C1 segment of cervical spinal cord (tissue), 14 donors: Measurements from ENCODE around the gene CFAP77.
A peak's percentile ranks its signal among the peaks of the same experiment; 100 is the strongest.

Experiments
- DNase-seq, 14 donors: peaks; one replicate each; lab custom pipeline; 2025; lab: John Stamatoyannopoulos, UW

The CFAP77 gene

DNA sequence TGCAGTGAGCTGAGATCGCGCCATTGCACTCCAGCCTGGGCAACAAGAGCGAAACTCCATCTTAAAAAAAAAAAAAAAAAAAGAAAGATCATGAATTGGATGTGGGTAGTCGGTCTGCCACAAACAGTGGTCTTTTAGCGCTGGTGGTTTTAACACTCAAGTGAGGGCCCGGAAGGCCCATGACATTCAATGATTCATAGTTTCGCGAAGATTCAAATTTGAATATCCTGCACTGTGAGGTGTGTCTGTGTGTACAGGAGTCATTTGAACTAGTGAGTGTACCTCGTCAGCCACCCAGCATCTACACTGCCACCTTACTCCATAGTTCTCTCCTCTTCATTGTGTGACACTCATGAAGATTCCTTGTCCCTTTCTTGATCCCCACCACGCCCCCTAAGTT is 41.3 kb downstream of the CFAP77 start:
- DNase-seq, result no peak

GRCh38 chr9:132456241-132456640 is 46.2 kb downstream of the CFAP77 start:
- DNase-seq, result no peak

GRCh38 chr9:132457504-132458236 is 47.7 kb downstream of the CFAP77 start:
- no peak for DNase-seq

DNA sequence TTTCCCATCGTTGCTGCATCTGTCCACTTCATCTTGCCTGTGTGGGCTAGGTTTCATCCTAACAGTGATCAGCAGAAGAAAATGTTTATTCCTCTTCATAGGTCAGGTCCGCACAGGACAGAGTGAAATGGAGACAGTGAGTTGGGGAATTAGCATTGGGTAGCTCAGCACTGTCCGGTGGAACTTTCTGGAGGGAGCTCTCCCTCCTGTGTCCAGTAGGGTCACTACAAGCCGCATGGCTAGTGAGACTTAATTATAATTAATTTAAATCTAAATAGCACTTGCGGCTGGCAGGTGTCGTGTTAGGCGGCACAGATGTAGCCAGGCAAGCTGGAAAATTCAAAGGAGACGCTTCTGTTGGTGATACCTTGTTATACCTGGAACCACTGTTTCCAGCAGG is 48.4 kb downstream of the CFAP77 start:
- no peak for DNase-seq

GRCh38 chr9:132459661-132460060 is 49.6 kb downstream of the CFAP77 start:
- DNase-seq, result no peak

- DNase-seq, result no peak
Observed at GRCh38 chr9:132460240-132460639, 50.2 kb downstream of the CFAP77 start.

GRCh38 chr9:132461281-132461896 is 51.4 kb downstream of the CFAP77 start:
- DNase-seq, result no peak

DNA sequence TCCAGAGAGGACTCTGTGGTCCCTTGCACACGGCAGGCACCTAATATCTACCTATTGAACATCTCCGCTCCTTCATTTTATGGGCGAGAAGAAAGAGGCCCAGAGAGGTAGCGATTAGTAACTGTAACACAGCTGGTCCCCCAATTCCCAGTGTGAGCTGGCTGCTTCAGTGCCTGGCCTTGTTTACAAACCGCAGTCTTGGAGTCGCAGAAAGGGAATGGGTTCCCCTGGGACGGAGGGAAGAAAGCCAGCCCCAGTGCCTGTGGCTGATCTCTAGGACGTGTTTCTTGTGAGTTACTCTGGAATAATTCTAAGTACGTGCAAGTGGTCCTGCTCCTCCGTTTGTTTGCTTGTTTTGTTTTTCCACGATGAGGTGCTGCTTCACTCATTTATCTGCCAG is 52.0 kb downstream of the CFAP77 start:
- DNase-seq, result no peak

DNA sequence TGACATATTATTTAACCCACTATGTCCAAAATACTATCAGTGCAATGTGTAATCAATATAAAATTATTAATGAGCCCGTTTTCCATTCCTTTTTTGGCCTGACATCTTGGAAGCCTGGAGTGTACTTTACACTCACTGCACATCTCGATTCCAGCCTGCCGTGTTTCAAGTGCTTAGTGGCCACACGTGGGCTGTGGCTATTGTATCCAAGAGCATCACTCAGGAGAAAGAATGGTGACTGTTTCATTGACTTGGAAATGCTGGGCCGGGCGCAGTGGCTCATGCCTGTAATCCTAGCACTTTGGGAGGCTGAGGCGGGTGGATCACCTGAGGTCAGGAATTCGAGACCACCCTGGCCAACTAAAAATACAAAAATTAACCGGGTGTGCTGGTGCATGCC is 54.5 kb downstream of the CFAP77 start:
- DNase-seq, result peak in 1 of 14 donors; percentile 1

DNA sequence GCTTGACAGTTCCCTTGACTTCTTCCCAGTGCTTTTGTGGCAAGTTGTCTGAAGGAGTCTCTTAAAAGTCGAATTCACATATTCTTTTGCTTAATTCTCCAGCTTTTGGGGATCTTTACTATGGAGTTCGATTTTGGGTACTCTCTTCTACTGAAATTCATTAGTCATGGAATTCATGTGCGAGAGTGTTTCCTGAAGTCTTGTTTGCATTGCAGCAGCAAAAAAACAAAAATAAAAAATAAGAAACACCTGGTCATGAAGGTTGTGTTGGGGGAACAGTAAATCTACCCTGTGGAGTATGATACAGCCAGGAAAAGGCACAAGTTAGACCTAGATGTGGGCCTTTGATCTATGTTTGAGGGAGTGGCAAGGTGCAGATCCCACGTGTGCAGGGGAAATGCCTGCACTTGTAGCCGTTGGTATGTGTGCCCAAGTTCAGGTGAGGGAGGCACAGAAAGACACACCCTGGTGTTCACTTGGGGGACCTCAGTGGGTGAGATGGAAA is 55.2 kb downstream of the CFAP77 start:
- no peak for DNase-seq

- no peak for DNase-seq
Observed at GRCh38 chr9:132472199-132472598, 62.2 kb downstream of the CFAP77 start.

- DNase-seq, result no peak
Observed at GRCh38 chr9:132472599-132472998, 62.6 kb downstream of the CFAP77 start.

DNA sequence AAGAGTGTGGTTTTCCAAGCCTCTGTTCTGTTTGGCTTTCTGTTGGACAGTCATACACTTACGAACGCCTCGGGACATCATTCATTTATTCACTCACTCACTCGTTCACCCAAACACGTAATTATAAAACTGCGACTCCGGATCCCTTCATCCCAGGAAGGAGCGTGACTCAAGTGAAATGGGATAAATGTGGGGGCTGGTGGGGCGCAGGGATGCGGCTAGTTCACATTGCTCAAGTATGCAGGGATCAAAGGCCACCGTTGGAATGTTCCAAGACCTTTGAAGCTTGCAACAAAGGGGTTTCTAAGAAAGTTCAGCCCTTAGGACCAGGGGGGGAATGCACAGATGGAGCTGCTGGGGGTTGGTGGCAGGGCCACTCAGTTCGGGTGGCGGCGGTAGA is 64.2 kb downstream of the CFAP77 start:
- DNase-seq, result no peak

- no peak for DNase-seq
Observed at GRCh38 chr9:132478353-132479050, 68.5 kb downstream of the CFAP77 start.

- DNase-seq, result no peak
Observed at GRCh38 chr9:132479733-132480132, 69.7 kb downstream of the CFAP77 start.

GRCh38 chr9:132481053-132481849 is 71.2 kb downstream of the CFAP77 start:
- no peak for DNase-seq

DNA sequence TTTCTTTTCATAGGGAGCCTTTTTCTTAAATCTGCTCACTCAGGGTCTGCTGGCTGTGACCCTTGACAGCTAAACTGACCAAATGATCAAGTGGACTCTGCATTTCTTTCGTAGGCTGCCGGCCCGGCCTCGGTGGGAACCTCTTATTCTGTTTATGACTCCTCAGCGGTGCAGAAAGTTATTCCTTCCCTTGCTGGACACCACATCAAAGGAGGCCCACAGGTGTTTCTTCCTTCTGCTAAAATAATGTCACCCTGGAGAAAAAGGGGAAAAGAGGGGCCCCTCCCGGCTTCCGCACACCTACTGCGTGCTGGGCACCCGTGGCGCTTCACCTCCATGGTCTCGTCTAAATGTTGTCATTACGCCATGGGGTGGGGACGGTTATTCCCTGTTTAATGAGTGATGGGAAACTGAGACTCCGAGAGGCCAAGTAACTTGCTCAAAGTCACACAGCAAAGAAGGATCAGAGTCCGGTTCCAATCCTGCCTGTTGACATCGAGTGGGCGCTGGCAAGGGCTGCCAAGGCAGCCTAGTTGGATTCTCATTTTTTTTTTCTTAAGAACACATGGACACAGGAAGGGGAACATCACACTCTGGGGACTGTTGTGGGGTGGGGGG is 72.3 kb downstream of the CFAP77 start:
- DNase-seq, result no peak

GRCh38 chr9:132485393-132485792 is 75.4 kb downstream of the CFAP77 start:
- DNase-seq, result no peak

GRCh38 chr9:132486706-132487350 is 76.8 kb downstream of the CFAP77 start:
- DNase-seq, result no peak

DNA sequence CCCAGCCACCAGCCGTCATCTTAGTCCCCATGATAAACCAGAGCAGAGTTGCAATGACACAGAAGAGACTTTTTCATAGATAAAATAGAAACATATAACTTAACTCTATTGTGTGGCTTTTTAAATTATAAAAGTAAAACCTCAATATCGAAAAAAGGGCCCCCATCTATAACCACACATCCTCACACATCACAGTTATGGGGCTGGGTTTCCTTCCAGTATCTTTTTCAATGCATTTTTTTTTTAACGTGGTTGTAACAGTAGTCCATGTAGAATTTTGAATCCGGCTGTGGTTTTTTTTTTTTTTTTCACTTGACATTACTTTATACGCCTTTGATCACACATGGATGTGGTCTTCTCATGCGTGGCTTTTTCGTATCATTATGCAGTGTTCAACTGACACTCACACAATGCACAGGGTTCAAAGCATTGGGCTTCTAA is 77.4 kb downstream of the CFAP77 start:
- DNase-seq, result no peak
